ENCODE results near the gene TNFRSF1A. TPM values are rescaled to one million over a fixed set of nuclear protein-coding genes. Genes with fewer than 3 reads are reported as not detected.

TNFRSF1A gene
- total RNA-seq, 1 experiment from 2014 or later: 103 TPM

DNA sequence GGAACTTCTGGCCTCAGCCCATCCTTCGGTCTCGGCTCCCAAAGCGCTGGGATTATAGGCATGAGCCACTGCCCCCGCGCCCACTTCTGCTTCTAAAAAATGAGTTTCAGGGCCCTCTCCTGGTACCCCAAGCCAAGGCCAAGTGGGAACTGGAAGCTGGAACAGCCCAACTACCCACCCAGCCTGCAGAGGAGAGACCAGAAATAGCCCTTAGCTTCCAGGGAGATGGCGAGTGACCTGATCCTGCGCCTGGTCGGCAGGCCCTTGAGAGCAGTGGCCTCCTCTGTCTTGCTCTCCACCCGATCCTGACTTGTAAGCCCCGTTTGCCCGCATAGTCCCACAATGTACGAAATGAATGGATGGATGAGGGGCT lies 62.6 kb downstream of the TNFRSF1A start:
- POLR2A ChIA-PET: interaction anchor here (0.7 to 11.1 kb wide), 19 partner anchors 8 to 221 kb away, joined by 3 to 480 read pairs (median 6); partner anchors contain the start of genes CD9, SCNN1A and TNFRSF1A
- Mint-ChIP-seq H3K36me3 (ENCODE audit: insufficient read depth, unreplicated experiment) (peaks cover 7% of the 10 kb centered on the region), H3K9me3 (ENCODE audit: unreplicated experiment) (no peaks in the 10 kb centered on the region), H3K4me3 (ENCODE audit: unreplicated experiment) (no peak overlapping the region), H3K27ac (ENCODE audit: low read depth, unreplicated experiment) (peak overlapping the region; percentile 89), H3K4me1 (ENCODE audit: insufficient read depth, unreplicated experiment) (peaks cover 44% of the 10 kb centered on the region), H3K27me3 (ENCODE audit: insufficient read depth, unreplicated experiment) (no peaks in the 10 kb centered on the region)
- intact Hi-C loops (cut with micrococcal nuclease): no loop called here
- DNase-seq (ENCODE audit: unreplicated experiment): no peak
- CTCF ChIA-PET: interaction anchor here (0.6 to 10.1 kb wide), 32 partner anchors 9 to 291 kb away, joined by 3 to 369 read pairs (median 6); partner anchors contain the start of gene CD9
- BruUV-seq (replicated peaks): no TSS peak
- TF ChIP-seq, protein P1, sequence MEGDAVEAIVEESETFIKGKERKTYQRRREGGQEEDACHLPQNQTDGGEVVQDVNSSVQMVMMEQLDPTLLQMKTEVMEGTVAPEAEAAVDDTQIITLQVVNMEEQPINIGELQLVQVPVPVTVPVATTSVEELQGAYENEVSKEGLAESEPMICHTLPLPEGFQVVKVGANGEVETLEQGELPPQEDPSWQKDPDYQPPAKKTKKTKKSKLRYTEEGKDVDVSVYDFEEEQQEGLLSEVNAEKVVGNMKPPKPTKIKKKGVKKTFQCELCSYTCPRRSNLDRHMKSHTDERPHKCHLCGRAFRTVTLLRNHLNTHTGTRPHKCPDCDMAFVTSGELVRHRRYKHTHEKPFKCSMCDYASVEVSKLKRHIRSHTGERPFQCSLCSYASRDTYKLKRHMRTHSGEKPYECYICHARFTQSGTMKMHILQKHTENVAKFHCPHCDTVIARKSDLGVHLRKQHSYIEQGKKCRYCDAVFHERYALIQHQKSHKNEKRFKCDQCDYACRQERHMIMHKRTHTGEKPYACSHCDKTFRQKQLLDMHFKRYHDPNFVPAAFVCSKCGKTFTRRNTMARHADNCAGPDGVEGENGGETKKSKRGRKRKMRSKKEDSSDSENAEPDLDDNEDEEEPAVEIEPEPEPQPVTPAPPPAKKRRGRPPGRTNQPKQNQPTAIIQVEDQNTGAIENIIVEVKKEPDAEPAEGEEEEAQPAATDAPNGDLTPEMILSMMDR (IDR thresholded peaks at IDR 0.05; ENCODE audit: unreplicated experiment): no peak

Other genes with a start within 250 kb of the TNFRSF1A start
- gene VWF, start 217.4 kb downstream of the TNFRSF1A start, total RNA-seq (2022): not detected in 2 replicates
- gene CD9, start 141.7 kb downstream of the TNFRSF1A start, total RNA-seq (2022): 31.1 and 40.7 TPM in 2 replicates
- not detected in 2 replicates for gene PLEKHG6, start 31.4 kb downstream of the TNFRSF1A start, total RNA-seq (2022)
- 136 and 139 TPM in 2 replicates for gene SCNN1A, start 33.5 kb upstream of the TNFRSF1A start, total RNA-seq (2022)
- gene LTBR, start 42.1 kb upstream of the TNFRSF1A start, total RNA-seq (2022): 158 and 169 TPM in 2 replicates
- gene CD27, start 102.9 kb upstream of the TNFRSF1A start, total RNA-seq (2022): not detected in 2 replicates
- 8.1 and 9.3 TPM in 2 replicates for gene TAPBPL, start 110.0 kb upstream of the TNFRSF1A start, total RNA-seq (2022)
- gene VAMP1, start 128.6 kb upstream of the TNFRSF1A start, total RNA-seq (2022): 2.5 and 2.9 TPM in 2 replicates
- 230 and 314 TPM in 2 replicates for gene MRPL51, start 151.2 kb upstream of the TNFRSF1A start, total RNA-seq (2022)
- gene NCAPD2, start 152.0 kb upstream of the TNFRSF1A start, total RNA-seq (2022): 31.9 and 52.0 TPM in 2 replicates
- gene GAPDH, start 192.4 kb upstream of the TNFRSF1A start, total RNA-seq (2022): 2,995 and 4,097 TPM in 2 replicates
- 0.49 and 1.1 TPM in 2 replicates for gene IFFO1, start 214.0 kb upstream of the TNFRSF1A start, total RNA-seq (2022)
- 97.1 and 108 TPM in 2 replicates for gene NOP2, start 226.2 kb upstream of the TNFRSF1A start, total RNA-seq (2022)